Urothelium cell line (cell line): ENCODE results near the gene FBXL14.
A peak's percentile ranks its signal among the peaks of the same experiment; 100 is the strongest.
"Not testable (repeated sequence)": the region's sequence is repeated elsewhere in the genome, so short reads cannot be mapped to it uniquely, and the experiment has no call there.

Experiments used
- DNase-seq: peaks from one replicate; pipeline ENCODE4 v3.0.0; 2011; ENCODE audit warnings: low spot score, mixed read lengths
- FAIRE-seq: peaks from 2 replicates; lab custom pipeline; 2011; peaks lifted over from hg19 to GRCh38; lab: Jason Lieb, UNC

Gene FBXL14

GRCh38 chr12:1574865-1575259 lies 19.5 kb downstream of the FBXL14 start:
- DNase-seq (no peak), FAIRE-seq (no peak)

- DNase-seq (no peak), FAIRE-seq (peak; percentile 100)
These were observed 20.2 kb downstream of the FBXL14 start for GRCh38 chr12:1573960-1574864.

GRCh38 chr12:1572731-1573130 lies 21.6 kb downstream of the FBXL14 start:
- DNase-seq (no peak), FAIRE-seq (no peak)

GRCh38 chr12:1567852-1568251 lies 26.5 kb downstream of the FBXL14 start:
- DNase-seq: no peak
- no peak for FAIRE-seq

- no peak for DNase-seq
- FAIRE-seq: no peak
These were observed 27.8 kb downstream of the FBXL14 start for GRCh38 chr12:1566449-1567135.

- DNase-seq (no peak), FAIRE-seq (no peak)
These were observed 29.2 kb downstream of the FBXL14 start for GRCh38 chr12:1565172-1565571.

- FAIRE-seq: no peak
- no peak for DNase-seq
These were observed 30.3 kb downstream of the FBXL14 start for GRCh38 chr12:1564067-1564466.

GRCh38 chr12:1562813-1563407 lies 31.5 kb downstream of the FBXL14 start:
- DNase-seq (no peak), FAIRE-seq (no peak)

- FAIRE-seq: no peak
- no peak for DNase-seq
These were observed 33.7 kb downstream of the FBXL14 start for GRCh38 chr12:1560704-1561103.

GRCh38 chr12:1559676-1560091 lies 34.7 kb downstream of the FBXL14 start:
- FAIRE-seq: no peak
- no peak for DNase-seq

GRCh38 chr12:1558108-1558507 lies 36.3 kb downstream of the FBXL14 start:
- not testable (repeated sequence) for FAIRE-seq, DNase-seq

- DNase-seq (no peak), FAIRE-seq (no peak)
These were observed 40.1 kb downstream of the FBXL14 start for GRCh38 chr12:1553987-1554982.

GRCh38 chr12:1553536-1553935 lies 40.8 kb downstream of the FBXL14 start:
- no peak for FAIRE-seq

GRCh38 chr12:1552911-1553491 lies 41.4 kb downstream of the FBXL14 start:
- FAIRE-seq (peak; percentile 17), DNase-seq (no peak)

More at GRCh38 chr12:1553536-1553935, 40.8 kb downstream of the FBXL14 start:
- no peak for DNase-seq

GRCh38 chr12:1552171-1552570 lies 42.2 kb downstream of the FBXL14 start:
- no peak for FAIRE-seq

GRCh38 chr12:1551496-1551895 lies 42.9 kb downstream of the FBXL14 start:
- DNase-seq: no peak
- FAIRE-seq: no peak

More at GRCh38 chr12:1552171-1552570, 42.2 kb downstream of the FBXL14 start:
- no peak for DNase-seq

- DNase-seq: no peak
- FAIRE-seq: no peak
These were observed 47.3 kb downstream of the FBXL14 start for GRCh38 chr12:1546931-1547640.

GRCh38 chr12:1544996-1545700 lies 49.2 kb downstream of the FBXL14 start:
- FAIRE-seq: peak; percentile 13
- DNase-seq: no peak

GRCh38 chr12:1542599-1542998 lies 51.8 kb downstream of the FBXL14 start:
- FAIRE-seq (peak; percentile 86), DNase-seq (no peak)
